Astrocyte (in vitro differentiated cells and primary cell): ENCODE data around the gene CLDN2. TPM values are rescaled to one million over a fixed set of nuclear protein-coding genes. Genes with fewer than 3 reads are reported as not detected.
A peak's percentile ranks its signal among the peaks of the same experiment; 100 is the strongest.

ENCODE experiments used
- DNase-seq: peaks from one replicate; pipeline ENCODE4 v3.0.0-alpha.2; 2010; ENCODE audit warnings: low read depth
- FAIRE-seq: peaks from 2 replicates; lab custom pipeline; 2011; peaks lifted over from hg19 to GRCh38; lab: Jason Lieb, UNC
- H2AFZ ChIP-seq: 2 replicates; pipeline ENCODE4 v1.6.0; 2012; ENCODE audit warnings: low read depth, low read length, inconsistent platforms
- H3K27ac ChIP-seq: 2 replicates; pipeline ENCODE4 v1.5.1; 2011; ENCODE audit warnings: low read depth, low read length, inconsistent platforms
- H3K27me3 ChIP-seq: 2 replicates; pipeline ENCODE4 v1.6.0; 2011; ENCODE audit warnings: low read length, inconsistent platforms; ENCODE audit not compliant: insufficient read depth
- H3K36me3 ChIP-seq: 2 replicates; pipeline ENCODE4 v1.5.1; 2011; ENCODE audit warnings: low read length, inconsistent platforms; ENCODE audit not compliant: insufficient read depth
- H3K4me1 ChIP-seq: 2 replicates; pipeline ENCODE4 v1.5.1; 2011; ENCODE audit warnings: low read length, inconsistent platforms; ENCODE audit not compliant: insufficient read depth
- H3K4me2 ChIP-seq: 2 replicates; pipeline ENCODE4 v1.6.0; 2012; ENCODE audit warnings: low read length, inconsistent platforms
- H3K4me3 ChIP-seq: 2 replicates; pipeline ENCODE4 v1.5.1; 2011; ENCODE audit warnings: low read depth, mild to moderate bottlenecking, low read length, inconsistent platforms; ENCODE audit not compliant: insufficient read depth
- H3K79me2 ChIP-seq: 2 replicates; pipeline ENCODE4 v1.6.0; 2012; ENCODE audit warnings: mild to moderate bottlenecking, low read length, inconsistent platforms; ENCODE audit not compliant: insufficient read depth
- H3K9ac ChIP-seq: 2 replicates; pipeline ENCODE4 v1.6.0; 2012; ENCODE audit warnings: mild to moderate bottlenecking, low read length, inconsistent platforms
- H3K9me3 ChIP-seq: 2 replicates; pipeline ENCODE4 v1.5.1; 2012; ENCODE audit warnings: low read depth, mild to moderate bottlenecking, low read length, inconsistent platforms; ENCODE audit not compliant: insufficient read depth
- H4K20me1 ChIP-seq: 2 replicates; pipeline ENCODE4 v1.6.0; 2012; ENCODE audit warnings: low read length, inconsistent platforms; ENCODE audit not compliant: insufficient read depth
- H3K27ac Mint-ChIP-seq: one replicate; pipeline ENCODE4 v1.8.0; 2021; ENCODE audit warnings: mild to moderate bottlenecking, mixed read lengths; ENCODE audit not compliant: unreplicated experiment
- H3K27me3 Mint-ChIP-seq: one replicate; pipeline ENCODE4 v1.8.0; 2021; ENCODE audit warnings: low read depth, mixed read lengths; ENCODE audit not compliant: unreplicated experiment
- H3K36me3 Mint-ChIP-seq: one replicate; pipeline ENCODE4 v1.8.0; 2021; ENCODE audit warnings: low read depth, mixed read lengths; ENCODE audit not compliant: unreplicated experiment
- H3K4me1 Mint-ChIP-seq: one replicate; pipeline ENCODE4 v1.8.0; 2021; ENCODE audit warnings: low read depth, mixed read lengths; ENCODE audit not compliant: unreplicated experiment
- H3K4me3 Mint-ChIP-seq: one replicate; pipeline ENCODE4 v1.8.0; 2021; ENCODE audit warnings: mild to moderate bottlenecking, moderate library complexity, mixed read lengths; ENCODE audit not compliant: unreplicated experiment
- H3K9me3 Mint-ChIP-seq: one replicate; pipeline ENCODE4 v1.8.0; 2021; ENCODE audit warnings: mild to moderate bottlenecking, mixed read lengths; ENCODE audit not compliant: unreplicated experiment
- EZH2 ChIP-seq: IDR thresholded peaks from 2 replicates; pipeline ENCODE4 v1.6.1; 2012; ENCODE audit warnings: mild to moderate bottlenecking, low read length, inconsistent platforms; ENCODE audit not compliant: insufficient read depth
- total RNA-seq: library from RNA; stranded (reverse); gene quantifications from 2 replicates; pipeline ENCODE4 v1.2.1, GENCODE V29; 2021
- TF ChIP-seq, protein P1 (sequence below): IDR thresholded peaks from 2 replicates; pipeline ENCODE4 v1.5.1; 2011; ENCODE audit warnings: low read depth, mild to moderate bottlenecking, inconsistent platforms, low read length, moderate library complexity; ENCODE audit not compliant: insufficient read depth

Gene CLDN2
- total RNA-seq, 1 donor from 2014 or later: 0.77 TPM

DNA sequence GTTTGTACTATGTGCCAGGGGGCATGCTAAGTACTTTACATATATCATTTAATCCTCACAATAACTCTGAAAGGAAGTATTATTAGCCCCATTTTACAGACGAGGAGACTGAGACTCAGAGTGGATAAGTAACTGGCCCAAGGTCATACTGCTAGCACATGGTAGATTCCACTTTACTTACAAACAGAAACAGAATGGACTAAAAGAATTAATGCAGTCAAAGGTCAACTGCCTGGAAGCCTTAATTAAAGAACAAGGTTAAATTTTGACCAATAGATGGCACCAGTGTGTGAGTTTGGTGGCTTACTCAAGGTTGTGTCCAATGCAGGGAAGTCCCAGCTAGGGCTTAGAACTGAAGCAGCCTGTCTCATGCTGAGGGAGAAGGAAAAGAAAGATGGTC, 21.7 kb upstream of the CLDN2 start:
- Mint-ChIP-seq H3K4me3 (no peak overlapping the region), H3K4me1 (peaks cover 10% of the 10 kb centered on the region), H3K9me3 (no peaks in the 10 kb centered on the region), H3K27ac (no peak overlapping the region), H3K36me3 (no peaks in the 10 kb centered on the region), H3K27me3 (peaks cover 3% of the 10 kb centered on the region)
- Histone ChIP-seq H3K36me3 (no peaks in the 10 kb centered on the region), H3K27ac (no peak overlapping the region), H3K9me3 (no peaks in the 10 kb centered on the region), H3K4me1 (peaks cover 5% of the 10 kb centered on the region), H3K4me2 (no peak overlapping the region), H4K20me1 (no peaks in the 10 kb centered on the region), H2AFZ (no peak overlapping the region), H3K4me3 (no peak overlapping the region), H3K27me3 (no peaks in the 10 kb centered on the region), H3K9ac (no peak overlapping the region), H3K79me2 (no peaks in the 10 kb centered on the region)
- TF ChIP-seq, protein P1, sequence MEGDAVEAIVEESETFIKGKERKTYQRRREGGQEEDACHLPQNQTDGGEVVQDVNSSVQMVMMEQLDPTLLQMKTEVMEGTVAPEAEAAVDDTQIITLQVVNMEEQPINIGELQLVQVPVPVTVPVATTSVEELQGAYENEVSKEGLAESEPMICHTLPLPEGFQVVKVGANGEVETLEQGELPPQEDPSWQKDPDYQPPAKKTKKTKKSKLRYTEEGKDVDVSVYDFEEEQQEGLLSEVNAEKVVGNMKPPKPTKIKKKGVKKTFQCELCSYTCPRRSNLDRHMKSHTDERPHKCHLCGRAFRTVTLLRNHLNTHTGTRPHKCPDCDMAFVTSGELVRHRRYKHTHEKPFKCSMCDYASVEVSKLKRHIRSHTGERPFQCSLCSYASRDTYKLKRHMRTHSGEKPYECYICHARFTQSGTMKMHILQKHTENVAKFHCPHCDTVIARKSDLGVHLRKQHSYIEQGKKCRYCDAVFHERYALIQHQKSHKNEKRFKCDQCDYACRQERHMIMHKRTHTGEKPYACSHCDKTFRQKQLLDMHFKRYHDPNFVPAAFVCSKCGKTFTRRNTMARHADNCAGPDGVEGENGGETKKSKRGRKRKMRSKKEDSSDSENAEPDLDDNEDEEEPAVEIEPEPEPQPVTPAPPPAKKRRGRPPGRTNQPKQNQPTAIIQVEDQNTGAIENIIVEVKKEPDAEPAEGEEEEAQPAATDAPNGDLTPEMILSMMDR: peak; percentile 28
- TF ChIP-seq EZH2: no peak
- DNase-seq (peak; percentile 23), FAIRE-seq (peak; percentile 93)

DNA sequence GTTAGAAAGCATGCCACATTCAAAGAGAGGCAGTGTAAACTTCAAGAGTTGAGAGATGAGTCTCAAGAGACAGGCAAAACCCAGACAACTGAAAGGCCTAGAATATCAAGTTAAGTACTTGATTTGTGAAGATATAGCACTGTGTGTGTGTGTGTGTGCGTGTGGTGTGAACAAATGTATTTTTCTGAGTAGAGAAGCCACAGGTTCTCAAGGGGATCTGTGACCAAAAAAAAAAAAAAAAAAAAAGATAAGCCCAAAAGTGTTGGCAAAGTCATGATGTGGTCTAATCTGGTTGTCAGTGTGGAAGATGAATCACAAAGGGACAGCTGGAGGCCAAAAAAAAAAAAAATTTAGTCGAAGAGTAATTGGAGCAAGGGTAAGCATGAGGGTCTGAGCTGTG, 20.9 kb upstream of the CLDN2 start:
- no peaks in the 10 kb centered on the region for H3K9me3 Mint-ChIP-seq

DNA sequence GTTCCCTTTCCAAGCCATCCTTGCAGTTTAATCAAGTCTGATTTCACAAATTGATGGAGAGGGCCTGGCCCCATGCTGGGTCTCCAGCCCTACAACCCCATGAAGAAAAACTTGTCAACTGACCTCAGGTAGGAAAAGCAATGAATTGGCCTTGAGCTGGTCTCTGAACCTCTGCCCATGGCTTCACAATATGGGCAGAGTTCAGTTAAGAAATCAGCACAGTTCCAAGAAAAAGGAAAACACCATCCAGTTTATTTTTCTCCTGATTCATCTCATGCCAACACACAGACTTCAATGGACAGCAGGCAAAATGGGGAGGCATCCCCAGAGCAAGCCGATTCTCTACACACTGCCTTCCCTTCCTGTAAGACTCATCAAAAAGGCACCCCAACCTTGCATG, 20.4 kb upstream of the CLDN2 start:
- H3K4me3 ChIP-seq: no peak overlapping the region
- H3K4me2 ChIP-seq: no peak overlapping the region
- Mint-ChIP-seq H3K4me3 (no peak overlapping the region), H3K9me3 (no peaks in the 10 kb centered on the region), H3K27ac (no peak overlapping the region), H3K4me1 (peaks cover 10% of the 10 kb centered on the region), H3K36me3 (no peaks in the 10 kb centered on the region), H3K27me3 (peaks cover 3% of the 10 kb centered on the region)
- peaks cover 1% of the 10 kb centered on the region for H3K4me1 ChIP-seq
- H3K9me3 ChIP-seq: no peaks in the 10 kb centered on the region
- H2AFZ ChIP-seq: no peak overlapping the region
- no peak for TF ChIP-seq EZH2
- TF ChIP-seq, protein P1: no peak
- no peaks in the 10 kb centered on the region for H3K27me3 ChIP-seq
- H3K9ac ChIP-seq: no peak overlapping the region
- no peak for FAIRE-seq
- DNase-seq: no peak
- H3K27ac ChIP-seq: no peak overlapping the region
- H3K79me2 ChIP-seq: no peaks in the 10 kb centered on the region
- H4K20me1 ChIP-seq: no peaks in the 10 kb centered on the region
- no peaks in the 10 kb centered on the region for H3K36me3 ChIP-seq

More for the DNA sequence above, 20.9 kb upstream of the CLDN2 start:
- TF ChIP-seq, protein P1: no peak
- no peak for TF ChIP-seq EZH2
- no peaks in the 10 kb centered on the region for H4K20me1 ChIP-seq
- no peaks in the 10 kb centered on the region for H3K36me3 ChIP-seq
- H3K9ac ChIP-seq: no peak overlapping the region
- no peak overlapping the region for H3K4me2 ChIP-seq
- H3K4me1 ChIP-seq: peaks cover 5% of the 10 kb centered on the region
- H3K9me3 ChIP-seq: no peaks in the 10 kb centered on the region
- no peak overlapping the region for H3K4me3 ChIP-seq
- H3K4me1 Mint-ChIP-seq: peaks cover 10% of the 10 kb centered on the region
- no peak overlapping the region for H3K27ac Mint-ChIP-seq
- no peak overlapping the region for H2AFZ ChIP-seq
- H3K27me3 Mint-ChIP-seq: peaks cover 3% of the 10 kb centered on the region
- H3K27me3 ChIP-seq: no peaks in the 10 kb centered on the region
- no peak overlapping the region for H3K27ac ChIP-seq
- DNase-seq: peak; percentile 20
- H3K79me2 ChIP-seq: no peaks in the 10 kb centered on the region
- no peak overlapping the region for H3K4me3 Mint-ChIP-seq
- no peaks in the 10 kb centered on the region for H3K36me3 Mint-ChIP-seq
- no peak for FAIRE-seq
